HG03108 (cell line): ENCODE measurements around the gene SLC49A4.

ENCODE experiments used
- ATAC-seq: cut with Tn5 transposase; IDR thresholded peaks from one replicate; pipeline ENCODE4 v1.9.1; 2021; ENCODE audit warnings: moderate library complexity; ENCODE audit not compliant: unreplicated experiment

Gene SLC49A4

DNA sequence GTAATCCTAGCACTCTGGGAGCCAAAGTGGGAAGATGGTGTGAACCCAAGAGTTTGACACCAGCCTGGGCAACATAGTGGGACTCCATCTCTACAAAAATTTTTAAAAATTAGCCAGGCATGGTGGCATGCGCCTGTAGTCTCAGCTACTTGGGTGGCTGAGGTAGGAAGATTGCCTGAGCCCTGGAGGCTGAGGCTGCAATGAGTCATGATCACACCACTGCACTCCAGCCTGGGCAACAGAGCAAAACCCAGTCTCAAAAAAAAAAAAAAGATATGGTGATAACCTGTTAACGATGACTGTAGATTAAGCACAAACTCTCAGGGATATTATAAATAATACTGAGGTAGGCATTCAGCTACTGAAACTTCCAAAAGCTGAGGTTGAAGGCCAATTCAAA, 107.5 kb downstream of the SLC49A4 start:
- ATAC-seq, result no peak

- ATAC-seq, result no peak
Measured at GRCh38 chr3:122903171-122903570, 108.3 kb downstream of the SLC49A4 start.

- no peak for ATAC-seq
Measured at GRCh38 chr3:122907471-122907870, 112.6 kb downstream of the SLC49A4 start.

DNA sequence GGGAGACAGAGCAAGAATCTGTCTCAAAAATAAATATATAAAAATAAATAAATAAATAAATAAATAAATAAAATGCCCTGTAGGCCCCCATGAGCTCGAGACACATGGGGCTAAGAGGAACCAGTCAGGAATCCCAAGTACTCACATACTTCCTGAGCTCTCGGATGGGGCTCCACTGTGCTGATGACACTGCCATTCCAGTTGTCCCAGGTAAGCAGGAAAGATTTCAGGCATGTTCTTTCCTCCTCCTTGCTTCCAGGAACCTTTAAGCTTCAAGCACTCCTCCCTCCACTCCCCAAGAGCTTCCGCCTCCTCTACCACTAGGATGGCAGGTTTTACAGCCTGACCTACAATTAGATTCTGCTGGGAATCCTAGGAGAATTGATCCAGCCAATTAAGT, 113.4 kb downstream of the SLC49A4 start:
- no peak for ATAC-seq

- ATAC-seq, result no peak
Measured at GRCh38 chr3:122911901-122912300, 117.0 kb downstream of the SLC49A4 start.

DNA sequence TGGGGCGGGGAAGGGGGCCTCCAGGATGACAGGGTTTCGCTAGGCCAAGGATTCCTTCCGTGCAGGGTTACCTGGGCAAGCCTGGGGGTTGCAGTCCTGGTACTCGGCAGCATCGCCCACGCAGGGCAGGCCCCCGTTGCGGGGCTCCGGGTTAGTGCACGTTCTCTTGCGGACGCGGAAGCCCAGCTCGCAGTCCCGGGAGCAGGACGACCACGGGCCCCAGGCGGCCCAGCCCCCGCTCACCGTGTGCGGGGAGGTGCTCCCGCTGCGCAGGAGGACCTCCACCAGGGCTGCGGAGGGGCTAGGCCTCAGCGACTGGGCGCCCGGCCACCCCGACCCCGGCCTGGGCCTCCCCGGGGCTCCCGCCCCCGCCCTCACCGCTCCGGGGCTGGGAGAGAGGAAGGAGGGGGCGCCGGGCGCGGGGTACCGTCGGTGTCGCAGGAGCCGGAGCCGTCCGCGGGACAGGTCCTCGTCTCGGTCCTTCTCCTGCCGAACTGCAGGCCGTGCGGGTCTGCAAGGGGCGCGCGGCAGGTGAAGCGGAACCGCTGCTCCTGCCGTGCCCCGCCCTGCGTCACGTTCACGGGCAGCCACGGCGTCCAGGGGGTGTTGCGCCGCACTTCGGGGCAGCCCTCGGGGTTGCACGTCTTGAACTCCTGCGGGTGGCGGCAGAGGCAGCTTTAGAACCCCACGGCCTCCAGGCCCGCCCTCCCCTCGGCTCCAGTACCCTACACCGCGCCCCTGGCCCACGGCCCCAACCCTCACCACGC, 118.1 kb downstream of the SLC49A4 start:
- no peak for ATAC-seq

DNA sequence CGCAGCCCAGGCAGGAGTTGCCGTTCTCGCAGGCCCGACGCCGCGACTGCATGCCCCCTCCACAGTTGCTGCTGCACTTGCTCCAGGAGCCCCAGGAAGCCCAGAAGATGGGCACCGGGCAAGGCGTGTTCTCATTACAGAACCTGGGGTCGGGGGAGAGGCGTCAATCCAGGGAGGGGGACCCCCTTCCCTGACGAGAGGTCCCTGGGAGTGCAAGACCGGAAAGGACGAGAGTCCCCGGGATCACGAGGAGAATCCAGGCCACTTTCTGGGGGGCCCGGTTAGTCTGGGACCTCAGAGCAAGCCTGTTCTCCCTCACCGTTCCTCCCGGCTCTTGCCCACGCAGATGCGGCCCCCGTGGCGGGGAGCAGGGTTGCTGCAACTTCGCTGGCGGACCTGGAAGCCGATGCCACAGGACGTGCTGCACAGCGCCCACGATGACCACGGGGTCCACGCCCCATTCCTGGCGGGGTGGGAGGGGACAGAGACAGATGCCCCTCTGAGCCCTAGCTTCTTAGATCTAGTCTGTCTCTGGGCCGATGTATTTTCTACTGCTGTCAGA, 118.8 kb downstream of the SLC49A4 start:
- no peak for ATAC-seq

- no peak for ATAC-seq
Measured at GRCh38 chr3:122915300-122916055, 120.6 kb downstream of the SLC49A4 start.

- ATAC-seq, result no peak
Measured at GRCh38 chr3:122916084-122916483, 121.2 kb downstream of the SLC49A4 start.

DNA sequence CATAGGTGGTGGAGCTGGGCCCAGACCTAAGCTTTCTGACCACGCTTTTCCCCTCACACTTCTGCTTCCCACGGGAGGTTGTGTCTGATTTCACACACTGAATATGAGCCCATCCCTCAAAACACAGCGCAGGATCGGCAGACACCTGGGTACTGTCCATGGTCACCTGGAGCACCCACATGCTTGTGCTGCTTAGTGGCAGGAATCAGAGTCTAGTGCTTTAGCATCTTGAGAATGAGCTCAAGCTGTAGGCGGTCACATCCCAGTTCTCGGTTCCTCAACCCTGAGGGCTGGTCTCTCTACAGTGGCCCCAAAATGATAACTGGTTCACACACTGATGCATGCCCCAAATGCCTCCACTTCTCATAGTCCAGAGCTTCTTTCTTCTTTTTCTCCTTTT, 121.7 kb downstream of the SLC49A4 start:
- ATAC-seq, result no peak

DNA sequence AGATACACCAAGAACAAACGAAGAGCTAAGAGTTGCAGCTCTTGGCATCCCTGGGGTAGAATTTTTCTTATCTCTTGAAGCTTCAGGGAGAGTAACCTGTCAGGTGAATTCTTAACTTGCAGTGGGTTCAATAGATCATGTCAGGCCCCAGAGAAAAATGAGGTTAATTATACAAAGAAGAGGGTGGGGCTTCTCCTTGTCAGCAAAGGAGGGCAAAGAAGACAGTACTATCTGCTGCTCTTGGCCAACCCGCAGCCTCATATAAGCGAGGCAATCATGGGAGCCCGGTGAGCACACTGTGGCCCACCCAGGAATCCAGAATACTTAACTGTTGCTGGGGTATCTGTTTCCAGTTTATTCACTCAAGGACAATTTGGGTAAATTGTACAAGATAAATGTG, 122.5 kb downstream of the SLC49A4 start:
- no peak for ATAC-seq

- ATAC-seq, result no peak
Measured at GRCh38 chr3:122918576-122919290, 123.9 kb downstream of the SLC49A4 start.

DNA sequence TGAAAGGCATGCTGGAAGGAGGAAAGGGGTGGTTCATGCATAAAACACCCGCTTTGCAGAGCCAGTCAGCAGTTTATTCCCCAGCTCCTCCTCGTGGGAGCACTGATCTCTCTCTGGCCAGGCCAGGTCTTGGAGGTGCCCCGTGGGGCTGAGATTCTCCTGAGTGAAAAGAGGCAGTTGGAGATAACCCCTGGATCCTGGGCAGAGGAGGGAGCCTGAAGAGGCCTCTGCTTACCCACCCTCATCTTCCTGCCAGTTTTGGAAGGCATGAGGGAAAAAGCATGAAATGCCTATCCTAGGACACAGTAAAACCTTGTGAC, 124.4 kb downstream of the SLC49A4 start:
- no peak for ATAC-seq

- no peak for ATAC-seq
Measured at GRCh38 chr3:122920986-122921385, 126.1 kb downstream of the SLC49A4 start.

DNA sequence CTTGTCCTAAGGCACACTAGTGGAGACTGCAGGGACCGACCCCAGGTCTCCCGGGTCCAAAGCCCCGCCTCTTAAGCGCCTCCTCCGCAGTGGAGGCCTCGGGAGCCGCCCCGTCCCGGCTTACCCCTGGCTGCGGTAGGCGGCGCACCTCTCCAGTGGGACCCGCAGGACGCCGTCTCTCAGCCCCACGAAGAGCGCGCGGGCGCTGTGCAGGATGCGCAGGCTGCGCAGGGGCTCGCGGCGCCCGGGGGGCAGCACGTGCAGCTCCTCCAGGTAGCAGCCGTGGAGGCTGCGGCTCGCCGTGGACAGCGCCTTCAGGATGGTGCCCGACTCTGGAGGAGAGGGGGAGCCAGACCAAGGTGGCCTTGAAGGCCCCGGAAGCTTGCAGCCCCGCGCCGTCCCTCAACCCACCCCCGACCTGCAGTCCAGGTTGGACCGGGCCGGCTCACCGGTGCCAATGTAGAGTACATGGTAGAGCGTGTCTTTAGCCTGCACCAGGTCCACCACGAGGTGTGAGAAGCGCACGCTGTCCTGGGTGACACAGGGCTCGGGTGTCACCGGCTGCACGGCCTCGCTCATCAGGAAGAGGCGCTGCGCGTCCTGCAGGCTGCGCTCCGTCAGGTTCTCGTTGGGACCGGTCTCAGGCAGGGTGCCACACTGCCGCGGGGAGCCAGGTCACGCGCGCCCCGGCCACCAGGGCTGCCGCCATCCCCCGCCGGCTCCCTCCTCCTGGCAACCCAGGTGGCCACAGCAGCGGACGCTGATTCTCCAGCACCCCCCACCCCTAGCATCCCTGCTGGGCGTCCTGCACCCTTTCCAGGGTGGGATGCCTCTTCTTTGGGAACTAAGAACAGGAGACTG, 127.2 kb downstream of the SLC49A4 start:
- ATAC-seq, result peak; percentile 48

DNA sequence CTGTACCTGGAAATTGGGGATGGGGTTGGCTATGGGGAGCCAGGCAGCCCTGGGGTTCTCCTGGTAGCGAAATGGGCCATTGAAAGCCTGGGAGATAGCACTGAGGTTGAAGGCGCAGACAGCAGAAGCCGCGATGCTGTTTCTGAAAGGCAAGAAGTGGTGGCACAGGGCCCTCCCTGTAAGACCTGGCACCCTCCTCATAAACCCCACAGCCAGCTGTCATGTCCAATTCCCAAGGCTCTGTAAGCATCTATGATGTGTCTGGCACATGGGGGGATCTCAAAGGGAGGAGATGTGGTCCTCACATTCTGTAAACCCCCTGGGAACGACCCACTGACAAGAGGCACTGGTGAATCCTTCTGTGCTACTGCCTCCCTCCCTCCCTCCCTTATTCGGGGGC, 128.7 kb downstream of the SLC49A4 start:
- ATAC-seq, result no peak

DNA sequence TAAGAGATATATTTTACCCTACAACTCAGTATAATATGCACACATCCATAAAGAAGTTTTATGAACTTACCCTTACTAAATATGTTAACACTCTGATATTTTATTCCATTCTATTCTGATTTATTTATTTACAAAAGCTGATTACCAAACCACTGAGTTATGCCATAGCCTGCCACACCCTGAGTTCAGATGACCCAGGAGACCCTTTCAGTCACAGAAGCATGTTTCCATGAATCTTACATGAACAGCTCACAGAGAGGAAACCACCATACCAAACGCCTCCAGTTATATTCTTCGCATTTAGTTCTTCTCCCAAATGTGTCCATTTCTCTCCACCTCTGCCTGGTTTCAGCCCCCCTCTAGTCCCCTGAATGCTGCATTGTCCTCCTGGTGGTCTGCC, 129.2 kb downstream of the SLC49A4 start:
- no peak for ATAC-seq

- no peak for ATAC-seq
Measured at GRCh38 chr3:122925756-122926155, 130.9 kb downstream of the SLC49A4 start.

GRCh38 chr3:122926322-122926721, 131.5 kb downstream of the SLC49A4 start:
- no peak for ATAC-seq

DNA sequence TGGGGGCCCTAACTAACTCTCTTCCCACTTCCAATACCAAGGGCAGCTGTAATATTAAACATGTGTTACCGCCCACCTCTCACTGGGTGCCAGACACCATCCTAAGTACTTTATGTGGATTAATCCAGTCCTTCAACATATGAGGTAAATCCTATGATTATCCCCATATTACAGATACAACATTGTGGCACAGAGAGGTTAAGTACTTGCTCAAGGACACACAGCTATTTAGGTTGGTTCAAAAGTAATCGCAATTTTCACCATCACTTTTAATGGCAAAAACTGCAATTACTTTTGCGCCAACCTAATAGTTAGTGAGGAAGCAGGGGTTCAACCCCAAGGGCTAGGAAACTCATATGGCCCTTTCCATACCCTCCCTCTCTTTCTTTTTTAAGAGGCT, 131.9 kb downstream of the SLC49A4 start:
- no peak for ATAC-seq

DNA sequence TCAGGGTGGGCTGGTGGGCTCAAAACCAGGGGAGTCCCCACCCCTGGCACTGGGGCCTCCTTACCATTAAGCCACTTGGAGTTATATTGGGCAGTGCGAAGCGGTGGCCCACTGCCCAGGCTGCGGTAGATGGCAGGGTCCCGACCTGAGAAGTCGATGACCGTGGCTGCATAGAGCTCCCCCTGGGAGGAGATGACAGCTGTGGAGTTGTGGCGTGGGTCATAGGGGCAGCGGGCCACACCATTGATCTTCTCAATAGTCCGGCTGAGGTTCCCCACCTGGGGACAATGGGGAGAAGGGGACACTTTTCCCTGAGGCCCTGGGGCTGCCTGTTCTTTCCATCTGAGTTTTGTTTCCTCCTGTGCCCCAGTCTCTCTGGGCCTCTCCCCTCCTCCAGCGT, 132.9 kb downstream of the SLC49A4 start:
- no peak for ATAC-seq
